IMR-90 (cell line): Measurements from ENCODE around the gene GPRIN3. TPM values are rescaled to one million over a fixed set of nuclear protein-coding genes. Genes with fewer than 3 reads are reported as not detected.

ENCODE experiments used
- ATAC-seq: fragments of 200-7000 bp; cut with Tn5 transposase; 2 replicates; pipeline ENCODE4 v1.9.1; 2020; ENCODE audit warnings: low read depth, mild to moderate bottlenecking, moderate library complexity
- BruUV-seq: library from RNA; stranded (reverse); fragments of 400-500 nt; replicated peaks from 2 replicates; lab custom pipeline; 2021; lab: Mats Ljungman, UMichigan
- CTCF ChIA-PET: fragments of 300-600 bp; formaldehyde crosslinking; extraction: SDS; loops from one replicate; lab custom pipeline; 2021; ENCODE audit warnings: antibody characterized with exemption; lab: Yijun Ruan, JAX
- POLR2A ChIA-PET: fragments of 300-600 bp; sonication (Branson Sonifier 250); formaldehyde crosslinking; loops from one replicate; lab custom pipeline; 2022; ENCODE audit warnings: antibody characterized with exemption; ENCODE audit not compliant: unreplicated experiment; lab: Charles Lee
- DNase-seq: peaks from one replicate; pipeline ENCODE4 v3.0.0; 2013
- H2AFZ ChIP-seq: replicated peaks from 2 replicates; pipeline ENCODE3; 2013; ENCODE audit warnings: low read length, mild to moderate bottlenecking; ENCODE audit not compliant: poor library complexity
- H2AK5ac ChIP-seq: 2 replicates; pipeline ENCODE4 v1.6.1; 2013; ENCODE audit warnings: low read depth, low read length, inconsistent platforms
- H2AK9ac ChIP-seq: replicated peaks from 2 replicates; pipeline ENCODE3; 2013; ENCODE audit warnings: mild to moderate bottlenecking, low read depth, low read length, moderate library complexity; ENCODE audit not compliant: poor library complexity
- H2BK120ac ChIP-seq: 2 replicates; pipeline ENCODE4 v1.6.1; 2013; ENCODE audit warnings: low read depth, low read length, inconsistent platforms
- H2BK15ac ChIP-seq: 3 replicates; pipeline ENCODE4 v1.6.1; 2013; ENCODE audit warnings: low read depth, low read length, inconsistent platforms
- H2BK20ac ChIP-seq: 2 replicates; pipeline ENCODE4 v1.6.1; 2013; ENCODE audit warnings: low read depth, mild to moderate bottlenecking, inconsistent platforms, low read length, moderate library complexity
- H2BK5ac ChIP-seq: 2 replicates; pipeline ENCODE4 v1.6.1; 2013; ENCODE audit warnings: mild to moderate bottlenecking, low read depth, low read length, inconsistent platforms; ENCODE audit not compliant: poor library complexity, severe bottlenecking
- H3K14ac ChIP-seq: replicated peaks from 2 replicates; pipeline ENCODE4 v1.6.1; 2013; ENCODE audit warnings: low read depth, low read length, inconsistent platforms
- H3K18ac ChIP-seq: 2 replicates; pipeline ENCODE4 v1.6.1; 2013; ENCODE audit warnings: low read depth, low read length, control low read depth
- H3K23ac ChIP-seq: 2 replicates; pipeline ENCODE4 v1.6.1; 2013; ENCODE audit warnings: low read depth, low read length, inconsistent platforms
- H3K27ac ChIP-seq: 2 replicates; pipeline ENCODE4 v1.5.1; 2013; ENCODE audit warnings: mild to moderate bottlenecking, control low read depth, low read length; ENCODE audit not compliant: insufficient read depth
- H3K27me3 ChIP-seq: 2 replicates; pipeline ENCODE4 v1.6.1; 2013; ENCODE audit warnings: low read length; ENCODE audit not compliant: control insufficient read depth, insufficient read depth
- H3K36me3 ChIP-seq: 2 replicates; pipeline ENCODE4 v1.6.1; 2013; ENCODE audit warnings: low read length, mixed read lengths; ENCODE audit not compliant: control insufficient read depth, insufficient read depth
- H3K4ac ChIP-seq: 2 replicates; pipeline ENCODE4 v1.6.1; 2013; ENCODE audit warnings: low read depth, low read length, inconsistent platforms
- H3K4me1 ChIP-seq: 2 replicates; pipeline ENCODE4 v1.6.1; 2013; ENCODE audit warnings: low read length, mixed read lengths; ENCODE audit not compliant: control insufficient read depth, insufficient read depth
- H3K4me2 ChIP-seq: 2 replicates; pipeline ENCODE4 v1.6.1; 2013; ENCODE audit warnings: low read depth, mild to moderate bottlenecking, control low read depth, low read length, moderate library complexity
- H3K4me3 ChIP-seq: 2 replicates; pipeline ENCODE4 v1.5.1; 2013; ENCODE audit warnings: low read depth, mild to moderate bottlenecking, control low read depth, low read length, moderate library complexity; ENCODE audit not compliant: insufficient read depth
- H3K56ac ChIP-seq: 2 replicates; pipeline ENCODE4 v1.6.1; 2013; ENCODE audit warnings: low read length, inconsistent platforms; ENCODE audit not compliant: insufficient read depth; ENCODE audit errors: extremely low read depth
- H3K79me1 ChIP-seq, 2 experiments: 2 replicates each; pipeline ENCODE4 v1.6.1; 2013; ENCODE audit warnings: low read length in 2 of 2, inconsistent platforms in 1 of 2, low read depth in 1 of 2
- H3K9ac ChIP-seq: 2 replicates; pipeline ENCODE4 v1.6.1; 2013; ENCODE audit warnings: low read depth, low read length, control low read depth
- H3K9me1 ChIP-seq: 2 replicates; pipeline ENCODE4 v1.6.1; 2013; ENCODE audit warnings: low read length, inconsistent platforms; ENCODE audit not compliant: insufficient read depth
- H3K9me3 ChIP-seq: 2 replicates; pipeline ENCODE4 v1.6.1; 2013; ENCODE audit warnings: low read length; ENCODE audit not compliant: control insufficient read depth, insufficient read depth
- H4K20me1 ChIP-seq: 2 replicates; pipeline ENCODE4 v1.6.1; 2013; ENCODE audit warnings: low read length, inconsistent platforms; ENCODE audit not compliant: insufficient read depth
- H4K5ac ChIP-seq: 2 replicates; pipeline ENCODE4 v1.6.1; 2013; ENCODE audit warnings: mild to moderate bottlenecking, low read depth, low read length, control low read depth
- H4K8ac ChIP-seq, 2 experiments: 2 replicates each; pipeline ENCODE4 v1.6.1; 2013; ENCODE audit warnings: low read depth in 2 of 2, low read length in 2 of 2, control low read depth in 1 of 2, inconsistent platforms in 1 of 2
- H4K91ac ChIP-seq: 2 replicates; pipeline ENCODE4 v1.6.1; 2013; ENCODE audit warnings: low read depth, low read length, inconsistent platforms; ENCODE audit not compliant: insufficient read depth
- BHLHE40 ChIP-seq: fragments of 150-350 bp; IDR thresholded peaks from 2 replicates; pipeline ENCODE4 v1.6.1; 2016; ENCODE audit warnings: mild to moderate bottlenecking, low read depth, low read length
- CEBPB ChIP-seq: IDR thresholded peaks from 2 replicates; pipeline ENCODE4 v1.6.1; 2012; ENCODE audit warnings: low read depth, low read length, improper control_type of control experiment
- CHD1 ChIP-seq: IDR thresholded peaks from 2 replicates; pipeline ENCODE4 v1.6.1; 2012; ENCODE audit warnings: low read depth, low read length, improper control_type of control experiment
- CTCF ChIP-seq: conservative IDR thresholded peaks from 2 replicates; pipeline ENCODE4 v1.5.1; 2012; ENCODE audit warnings: mild to moderate bottlenecking, low read depth, low read length, improper control_type of control experiment
- ELK1 ChIP-seq: fragments of 150-350 bp; IDR thresholded peaks from 2 replicates; pipeline ENCODE4 v1.6.1; 2016; ENCODE audit warnings: low read depth, mild to moderate bottlenecking, low read length, moderate library complexity, borderline replicate concordance
- FOS ChIP-seq: fragments of 150-350 bp; IDR thresholded peaks from 2 replicates; pipeline ENCODE4 v1.6.1; 2016; ENCODE audit warnings: low read depth, low read length
- MAFK ChIP-seq: IDR thresholded peaks from 2 replicates; pipeline ENCODE4 v1.6.1; 2012; ENCODE audit warnings: low read depth, low read length, improper control_type of control experiment
- MAZ ChIP-seq: IDR thresholded peaks from 2 replicates; pipeline ENCODE4 v1.6.1; 2012; ENCODE audit warnings: low read depth, mild to moderate bottlenecking, low read length, improper control_type of control experiment, moderate library complexity, borderline replicate concordance
- MXI1 ChIP-seq: IDR thresholded peaks from 2 replicates; pipeline ENCODE4 v1.6.1; 2012; ENCODE audit warnings: low read depth, mild to moderate bottlenecking, low read length, moderate library complexity, borderline replicate concordance
- NFE2L2 ChIP-seq: fragments of 150-350 bp; IDR thresholded peaks from 2 replicates; pipeline ENCODE4 v1.6.1; 2016; ENCODE audit warnings: low read depth, mild to moderate bottlenecking, low read length
- RAD21 ChIP-seq: IDR thresholded peaks from 2 replicates; pipeline ENCODE4 v1.6.1; 2012; ENCODE audit warnings: low read length, improper control_type of control experiment
- RFX5 ChIP-seq: IDR thresholded peaks from 2 replicates; pipeline ENCODE4 v1.8.0; 2012; ENCODE audit warnings: low read depth, mild to moderate bottlenecking, low read length, moderate library complexity
- SMC3 ChIP-seq: fragments of 150-350 bp; IDR thresholded peaks from 2 replicates; pipeline ENCODE4 v1.6.1; 2016; ENCODE audit warnings: low read depth, mild to moderate bottlenecking, antibody characterized with exemption, low read length, moderate library complexity
- USF2 ChIP-seq: fragments of 150-350 bp; IDR thresholded peaks from 2 replicates; pipeline ENCODE4 v1.6.1; 2017; ENCODE audit warnings: mild to moderate bottlenecking, antibody characterized with exemption, low read length, low read depth
- WGBS, 2 experiments: methylation state at CpG; one replicate each; pipeline versions ENCODE4 v1.1.5 to v1.1.7; 2013; ENCODE audit warnings: missing lambda C conversion rate in 2 of 2; ENCODE audit not compliant: insufficient read length in 1 of 2; ENCODE audit errors: extremely low coverage in 2 of 2; 5-methylcytosine and 5-hydroxymethylcytosine counted together
- dilution Hi-C: fragments of 300-500 bp; cut with HindIII; formaldehyde crosslinking; loops from one replicate; pipeline ENCODE4 v1.14.3; 2018; ENCODE audit warnings: low sequenced_read_pairs; ENCODE audit not compliant: unreplicated experiment
- in situ Hi-C: fragments of 300-500 bp; cut with MboI; formaldehyde crosslinking; loops from 3 replicates; pipeline ENCODE4 v1.14.3; 2019; ENCODE audit warnings: low sequenced_read_pairs, inconsistent platforms, mixed read lengths
- intact Hi-C: fragments of 100-400 bp; cut with micrococcal nuclease; formaldehyde crosslinking; loops from 2 replicates; pipeline ENCODE4 v1.10.0; 2022
- polyA plus RNA-seq, 3 experiments: library from polyadenylated mRNA; depleted of rRNA; stranded (reverse); fragments of >200 nt; gene quantifications; 2 replicates each; pipeline ENCODE4 v1.2.3, GENCODE V29; 2012; ENCODE audit warnings: low replicate concordance in 1 of 3
- total RNA-seq: library from RNA; depleted of rRNA; stranded (reverse); fragments of >200 nt; gene quantifications from 2 replicates; pipeline ENCODE4 v1.2.3, GENCODE V29; 2012

GPRIN3 gene
- total and polyA plus RNA-seq, 2 of the 4 experiments (the other 2 are of a cell fraction), result under 0.01 TPM; not detected in 1

- Histone ChIP-seq H4K91ac (no peak overlapping the region), H3K4me2 (no peak overlapping the region), H4K20me1 (no peaks in the 10 kb centered on the region), H3K4me3 (no peak overlapping the region), H3K23ac (no peak overlapping the region), H3K27ac (no peak overlapping the region), H3K9me3 (no peaks in the 10 kb centered on the region), H3K14ac (no peak overlapping the region), H2BK5ac (no peak overlapping the region), H2BK120ac (no peak overlapping the region), H3K4ac (no peak overlapping the region), H2BK15ac (no peak overlapping the region), H3K27me3 (peaks cover 3% of the 10 kb centered on the region), H2BK20ac (no peak overlapping the region), H2AFZ (no peak overlapping the region), H3K4me1 (no peaks in the 10 kb centered on the region), H4K5ac (no peak overlapping the region), H2AK9ac (no peak overlapping the region), H4K8ac (no peak overlapping the region), H3K9ac (no peak overlapping the region), H3K56ac (no peak overlapping the region), H2AK5ac (no peak overlapping the region), H3K18ac (no peak overlapping the region), H3K9me1 (no peaks in the 10 kb centered on the region), H3K36me3 (no peaks in the 10 kb centered on the region), H3K79me1 (no peaks in the 10 kb centered on the region)
- ATAC-seq (no peak), DNase-seq (no peak)
- dilution Hi-C loops (no loop called here), intact Hi-C loops (no loop called here), in situ Hi-C loops (no loop called here)
- ChIA-PET CTCF (no interaction called here), POLR2A (no interaction called here)
- WGBS, 2 experiments, result no CpG with 5 or more reads among the region's 3 CpGs
- TF ChIP-seq CTCF, result no peak
- TF ChIP-seq MAZ, result no peak
- no peak for TF ChIP-seq MXI1
- TF ChIP-seq RFX5, result no peak
- no peak for TF ChIP-seq CEBPB
- TF ChIP-seq SMC3, result no peak
- TF ChIP-seq ELK1, result no peak
- no peak for TF ChIP-seq BHLHE40
- no peak for TF ChIP-seq CHD1
- no peak for TF ChIP-seq NFE2L2
- no peak for TF ChIP-seq RAD21
- TF ChIP-seq MAFK, result no peak
- TF ChIP-seq USF2, result no peak
- no peak for TF ChIP-seq FOS
- BruUV-seq, result no TSS peak
These were observed 12.1 kb downstream of the GPRIN3 start for GRCh38 chr4:89295415-89295927.
